ENCODE results near the gene KIAA1671. TPM values are rescaled to one million over a fixed set of nuclear protein-coding genes. Genes with fewer than 3 reads are reported as not detected.

The KIAA1671 gene
- total and polyA plus RNA-seq, 2 of the 4 experiments (the other 2 are of a cell fraction): 0.02 TPM; not detected in 1

- Histone ChIP-seq H3K9me3 (ENCODE audit: control insufficient read depth, insufficient read depth, low read length) (no peaks in the 10 kb centered on the region), H3K79me1 (ENCODE audit: low read depth in 1 of 2, low read length in 2 of 2) (no peaks in the 10 kb centered on the region), H3K9ac (ENCODE audit: low read depth, low read length) (no peak overlapping the region), H3K27ac (ENCODE audit: insufficient read depth, low read length) (no peak overlapping the region), H2BK20ac (ENCODE audit: low read depth, low read length) (no peak overlapping the region), H3K23ac (ENCODE audit: low read depth, low read length) (no peak overlapping the region), H3K18ac (ENCODE audit: low read depth, low read length) (no peak overlapping the region), H2BK120ac (ENCODE audit: low read depth, low read length) (no peak overlapping the region), H3K9me1 (ENCODE audit: insufficient read depth, low read length) (no peaks in the 10 kb centered on the region), H3K4me2 (ENCODE audit: low read depth, low read length) (no peak overlapping the region), H3K4ac (ENCODE audit: low read depth, low read length) (no peak overlapping the region), H4K91ac (ENCODE audit: insufficient read depth, low read depth, low read length) (no peak overlapping the region), H3K4me3 (ENCODE audit: insufficient read depth, low read depth, low read length) (no peak overlapping the region), H3K27me3 (ENCODE audit: control insufficient read depth, insufficient read depth, low read length) (no peaks in the 10 kb centered on the region; the same call in 1 of the 2 replicates), H4K20me1 (ENCODE audit: insufficient read depth, low read length) (no peaks in the 10 kb centered on the region), H2BK15ac (ENCODE audit: low read depth, low read length) (no peak overlapping the region), H4K8ac (ENCODE audit: low read depth in 2 of 2, low read length in 2 of 2) (no peak overlapping the region), H3K4me1 (ENCODE audit: control insufficient read depth, insufficient read depth, low read length) (no peaks in the 10 kb centered on the region), H3K56ac (ENCODE audit: extremely low read depth, insufficient read depth, low read length) (no peak overlapping the region), H2AK5ac (ENCODE audit: low read depth, low read length) (no peak overlapping the region), H2AFZ (replicated peaks; ENCODE audit: low read length, poor library complexity) (no peak overlapping the region), H2AK9ac (replicated peaks; ENCODE audit: low read depth, low read length, poor library complexity) (no peak overlapping the region), H2BK5ac (ENCODE audit: low read depth, low read length, poor library complexity, severe bottlenecking) (no peak overlapping the region), H3K14ac (replicated peaks; ENCODE audit: low read depth, low read length) (no peak overlapping the region), H4K5ac (ENCODE audit: low read depth, low read length) (no peak overlapping the region), H3K36me3 (ENCODE audit: control insufficient read depth, insufficient read depth, low read length) (no peaks in the 10 kb centered on the region)
- ChIA-PET POLR2A (ENCODE audit: unreplicated experiment) (no interaction called here), CTCF (no interaction called here)
- WGBS, 2 experiments (ENCODE audit: extremely low coverage in 2 of 2, insufficient read length in 1 of 2): no CpG with 5 or more reads among the region's 4 CpGs
- no peak for TF ChIP-seq MAZ (IDR thresholded peaks at IDR 0.05; ENCODE audit: borderline replicate concordance, low read depth, low read length)
- TF ChIP-seq MAFK (IDR thresholded peaks at IDR 0.05; ENCODE audit: low read depth, low read length): no peak
- no peak for TF ChIP-seq RAD21 (IDR thresholded peaks at IDR 0.05; ENCODE audit: low read length)
- no peak for TF ChIP-seq RFX5 (IDR thresholded peaks at IDR 0.05; ENCODE audit: low read depth, low read length)
- in situ Hi-C loops (cut with MboI; ENCODE audit: low sequenced_read_pairs) (no loop called here), dilution Hi-C loops (cut with HindIII; ENCODE audit: low sequenced_read_pairs, unreplicated experiment) (no loop called here), intact Hi-C loops (cut with micrococcal nuclease) (no loop called here)
- no peak for ATAC-seq (ENCODE audit: low read depth)
- DNase-seq: no peak
- no TSS peak for BruUV-seq (replicated peaks)
These were observed 267.5 kb downstream of the KIAA1671 start for GRCh38 chr22:25219948-25220442.
